OCI-LY1 (cell line): ENCODE measurements around the gene EXOC7.

Experiments used
- H2AFZ ChIP-seq: fragments of 200-600 bp; sonication (generic), shearing (Covaris generic); 2 replicates; pipeline ENCODE4 v1.6.0; 2014; ENCODE audit warnings: antibody characterized with exemption, mild to moderate bottlenecking, low read length
- H3F3A ChIP-seq: fragments of 200-600 bp; sonication (generic), shearing (Covaris generic); 2 replicates; pipeline ENCODE4 v1.6.0; 2014; ENCODE audit warnings: mild to moderate bottlenecking, antibody characterized with exemption, low read length, moderate library complexity; ENCODE audit not compliant: insufficient read depth
- H3K27ac ChIP-seq: fragments of 200-600 bp; sonication (generic); 2 replicates; pipeline ENCODE4 v1.5.1; 2014; ENCODE audit warnings: low read length, mixed run types, mild to moderate bottlenecking, low read depth; ENCODE audit not compliant: poor library complexity, severe bottlenecking
- H3K27me3 ChIP-seq: fragments of 200-600 bp; sonication (generic); 2 replicates; pipeline ENCODE4 v1.6.0; 2014; ENCODE audit warnings: antibody characterized with exemption, mild to moderate bottlenecking, low read length, moderate library complexity; ENCODE audit not compliant: insufficient read depth
- H3K36me3 ChIP-seq: fragments of 200-600 bp; sonication (generic); 2 replicates; pipeline ENCODE4 v1.6.1; 2014; ENCODE audit warnings: mild to moderate bottlenecking, antibody characterized with exemption, low read length, moderate library complexity, mixed read lengths; ENCODE audit not compliant: insufficient read depth
- H3K4me1 ChIP-seq: fragments of 200-600 bp; sonication (generic); 2 replicates; pipeline ENCODE4 v1.5.1; 2014; ENCODE audit warnings: mild to moderate bottlenecking, low read length, moderate library complexity; ENCODE audit not compliant: insufficient read depth, severe bottlenecking
- H3K4me2 ChIP-seq: fragments of 200-600 bp; sonication (generic), shearing (Covaris generic); 2 replicates; pipeline ENCODE4 v1.6.1; 2014; ENCODE audit warnings: low read length
- H3K4me3 ChIP-seq: fragments of 200-600 bp; sonication (generic); 2 replicates; pipeline ENCODE4 v1.5.1; 2014; ENCODE audit warnings: low read length, low read depth, mild to moderate bottlenecking, mixed read lengths; ENCODE audit not compliant: poor library complexity, severe bottlenecking
- H3K79me2 ChIP-seq: fragments of 200-600 bp; shearing (Covaris generic); 2 replicates; pipeline ENCODE4 v1.6.1; 2016; ENCODE audit warnings: mixed run types, low read length, mixed read lengths; ENCODE audit not compliant: insufficient read depth
- H3K9ac ChIP-seq: fragments of 200-600 bp; sonication (generic), shearing (Covaris generic); 2 replicates; pipeline ENCODE4 v1.6.1; 2014; ENCODE audit warnings: mild to moderate bottlenecking, low read length, mixed read lengths
- H3K9me2 ChIP-seq: fragments of 200-600 bp; sonication (generic), shearing (Covaris generic); 2 replicates; pipeline ENCODE4 v1.6.1; 2014; ENCODE audit warnings: low read depth, mild to moderate bottlenecking, low read length, mixed read lengths
- H3K9me3 ChIP-seq: fragments of 200-600 bp; shearing (Covaris generic); 2 replicates; pipeline ENCODE4 v1.6.1; 2014; ENCODE audit warnings: low read length, mixed read lengths
- H4K20me1 ChIP-seq: fragments of 200-600 bp; sonication (generic), shearing (Covaris generic); 2 replicates; pipeline ENCODE4 v1.6.0; 2016; ENCODE audit warnings: mild to moderate bottlenecking, low read length; ENCODE audit not compliant: insufficient read depth
- EZH2 ChIP-seq: fragments of 200-600 bp; sonication (generic), shearing (Covaris generic); IDR thresholded peaks from 2 replicates; pipeline ENCODE4 v1.8.0; 2017; ENCODE audit warnings: borderline replicate concordance, mixed run types, mild to moderate bottlenecking, antibody characterized with exemption, low read length, moderate library complexity, mixed read lengths
- TF ChIP-seq, protein P1 (sequence below): fragments of 200-600 bp; sonication (generic), shearing (Covaris generic); IDR thresholded peaks from 2 replicates; pipeline ENCODE4 v1.5.1; 2017; ENCODE audit warnings: mild to moderate bottlenecking, antibody characterized with exemption, low read length, moderate library complexity, mixed read lengths

EXOC7 gene

DNA sequence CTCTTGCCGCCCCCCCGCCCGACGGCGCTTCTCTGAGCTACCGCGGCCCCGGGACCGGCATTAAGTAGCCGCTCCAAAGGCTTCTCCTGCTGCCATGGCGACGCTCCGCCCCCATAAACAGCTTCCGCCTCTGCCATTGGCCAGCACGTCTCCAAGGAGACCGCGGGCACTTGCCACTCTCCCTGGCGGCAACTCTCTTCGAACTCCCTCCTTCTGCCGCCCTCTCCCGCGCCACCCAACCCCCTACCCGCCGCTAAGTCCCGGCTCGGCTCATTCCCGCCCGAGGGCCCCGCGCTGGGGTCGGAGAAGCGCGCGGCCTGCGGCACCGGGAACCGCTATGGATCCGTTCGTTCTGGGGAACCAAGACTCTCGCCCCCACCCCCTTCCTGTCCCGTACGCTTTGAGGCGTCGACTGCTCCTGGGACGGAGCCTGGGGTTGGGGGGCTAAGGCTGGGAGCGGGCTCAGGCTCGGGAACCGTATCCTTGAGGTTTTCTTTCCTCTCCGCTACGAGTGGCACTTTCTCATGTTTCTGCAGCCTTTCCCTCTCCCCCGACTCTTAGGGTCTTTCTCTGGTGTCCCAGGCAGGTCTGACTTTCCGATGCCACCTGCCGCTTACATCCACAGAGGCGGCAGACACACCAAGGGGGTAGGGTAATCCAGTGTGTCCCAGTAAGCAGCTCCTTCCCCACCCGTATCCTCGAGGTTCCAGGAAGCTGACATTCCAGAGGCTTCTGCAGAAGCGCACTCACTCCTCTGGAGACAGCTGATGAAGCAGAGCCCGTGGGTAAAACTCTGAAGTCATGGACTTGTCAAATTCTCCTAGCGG is 37.8 kb upstream of the EXOC7 start, which contains the start of gene FOXJ1:
Gene FOXJ1, minus strand, starts transcription at position 34 of the 827 bp plus-strand sequence. CDS start 850 bp downstream, outside the sequence.
- Histone ChIP-seq H3K9me2 (no peaks in the 10 kb centered on the region), H3K4me3 (peak within 1 kb of the TSS; percentile 43), H2AFZ (no peak within 1 kb of the TSS), H4K20me1 (no peaks in the 10 kb centered on the region), H3K27ac (no peak within 1 kb of the TSS), H3K27me3 (peaks cover 6% of the 10 kb centered on the region; the same call in 1 of the 2 replicates), H3K9ac (no peak within 1 kb of the TSS), H3K4me2 (peak within 1 kb of the TSS; percentile 48), H3F3A (no peaks in the 10 kb centered on the region), H3K9me3 (no peaks in the 10 kb centered on the region), H3K4me1 (peaks cover 18% of the 10 kb centered on the region), H3K79me2 (no peaks in the 10 kb centered on the region), H3K36me3 (no peaks in the 10 kb centered on the region)
- TF ChIP-seq, protein P1, sequence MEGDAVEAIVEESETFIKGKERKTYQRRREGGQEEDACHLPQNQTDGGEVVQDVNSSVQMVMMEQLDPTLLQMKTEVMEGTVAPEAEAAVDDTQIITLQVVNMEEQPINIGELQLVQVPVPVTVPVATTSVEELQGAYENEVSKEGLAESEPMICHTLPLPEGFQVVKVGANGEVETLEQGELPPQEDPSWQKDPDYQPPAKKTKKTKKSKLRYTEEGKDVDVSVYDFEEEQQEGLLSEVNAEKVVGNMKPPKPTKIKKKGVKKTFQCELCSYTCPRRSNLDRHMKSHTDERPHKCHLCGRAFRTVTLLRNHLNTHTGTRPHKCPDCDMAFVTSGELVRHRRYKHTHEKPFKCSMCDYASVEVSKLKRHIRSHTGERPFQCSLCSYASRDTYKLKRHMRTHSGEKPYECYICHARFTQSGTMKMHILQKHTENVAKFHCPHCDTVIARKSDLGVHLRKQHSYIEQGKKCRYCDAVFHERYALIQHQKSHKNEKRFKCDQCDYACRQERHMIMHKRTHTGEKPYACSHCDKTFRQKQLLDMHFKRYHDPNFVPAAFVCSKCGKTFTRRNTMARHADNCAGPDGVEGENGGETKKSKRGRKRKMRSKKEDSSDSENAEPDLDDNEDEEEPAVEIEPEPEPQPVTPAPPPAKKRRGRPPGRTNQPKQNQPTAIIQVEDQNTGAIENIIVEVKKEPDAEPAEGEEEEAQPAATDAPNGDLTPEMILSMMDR: no peak
- TF ChIP-seq EZH2: no peak

DNA sequence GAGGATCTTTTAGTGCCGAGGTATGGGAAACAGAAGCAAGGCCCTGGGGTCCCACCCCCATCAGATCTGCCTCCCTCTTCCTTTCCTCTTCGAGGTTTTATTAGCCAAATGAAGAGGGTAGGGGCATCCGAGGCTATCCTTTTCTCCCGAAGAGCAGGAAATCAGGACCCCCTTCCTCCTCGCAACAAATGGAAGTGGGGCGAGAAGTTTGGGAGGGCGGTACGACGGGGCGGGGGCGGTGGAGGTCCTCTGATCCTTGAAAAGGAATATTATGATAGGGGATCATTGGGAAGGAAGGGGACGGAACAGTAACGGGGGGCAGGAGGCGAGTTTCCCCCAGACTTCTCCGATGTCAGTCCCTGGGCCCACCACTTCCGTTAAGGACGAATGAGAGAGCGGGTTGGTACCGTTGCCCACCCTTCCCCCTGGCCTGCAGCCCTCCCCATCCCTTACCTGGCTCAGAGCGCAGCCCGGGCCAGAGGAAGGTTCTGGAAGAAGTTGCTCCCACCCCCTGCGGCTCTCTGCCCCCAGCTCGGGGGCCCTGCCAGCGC is 37.1 kb upstream of the EXOC7 start:
- TF ChIP-seq, protein P1: no peak
- TF ChIP-seq EZH2: no peak
- H3K79me2 ChIP-seq: no peaks in the 10 kb centered on the region
- no peaks in the 10 kb centered on the region for H3K36me3 ChIP-seq
- no peaks in the 10 kb centered on the region for H3K9me2 ChIP-seq
- H4K20me1 ChIP-seq: no peaks in the 10 kb centered on the region
- no peaks in the 10 kb centered on the region for H3F3A ChIP-seq
- peak overlapping the region; percentile 48 for H3K4me2 ChIP-seq
- no peak overlapping the region for H2AFZ ChIP-seq
- no peak overlapping the region for H3K4me3 ChIP-seq
- H3K4me1 ChIP-seq: peaks cover 13% of the 10 kb centered on the region
- H3K27me3 ChIP-seq: peaks cover 6% of the 10 kb centered on the region; the same call in 1 of the 2 replicates
- H3K9me3 ChIP-seq: no peaks in the 10 kb centered on the region
- no peak overlapping the region for H3K9ac ChIP-seq
- no peak overlapping the region for H3K27ac ChIP-seq

DNA sequence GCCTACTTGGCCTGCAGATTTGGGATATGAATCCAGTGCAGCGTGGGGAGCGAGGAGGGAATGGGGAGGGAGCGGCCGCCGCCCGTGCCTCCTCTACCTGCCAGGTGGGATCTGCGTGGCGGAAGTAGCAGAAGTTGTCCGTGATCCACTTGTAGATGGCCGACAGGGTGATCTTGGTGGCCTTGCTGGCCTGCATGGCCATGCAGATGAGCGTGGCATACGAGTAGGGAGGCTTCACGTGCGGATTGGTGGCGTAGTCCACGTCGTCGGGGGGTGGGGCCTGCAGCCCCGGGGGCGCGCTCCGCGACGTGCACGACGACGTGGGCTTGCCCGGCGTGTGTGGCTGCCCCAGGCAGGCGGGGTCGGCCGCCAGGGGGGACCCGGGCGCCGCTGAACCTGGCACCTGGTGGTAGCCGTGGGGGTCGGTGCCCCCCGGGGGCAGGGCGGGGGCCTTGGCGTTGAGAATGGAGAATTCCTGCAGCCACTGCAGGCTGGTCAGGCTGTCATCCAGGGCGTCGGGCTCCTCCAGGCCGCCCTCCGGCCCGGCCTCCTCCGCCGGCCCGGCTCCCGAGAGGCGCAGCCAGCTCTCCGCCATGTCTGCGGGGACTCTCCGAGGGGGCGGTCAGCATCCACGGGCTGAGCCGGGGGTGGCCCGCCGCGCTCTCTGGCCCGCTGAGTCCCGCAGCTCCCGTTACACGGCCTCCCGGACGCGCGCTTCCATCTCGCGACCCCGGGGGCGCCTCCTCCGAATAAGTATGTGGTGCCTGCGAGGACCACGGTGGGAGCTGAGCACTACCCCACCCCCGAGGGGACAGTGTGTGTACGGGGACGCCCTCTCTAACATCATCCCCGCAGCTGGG is 36.4 kb upstream of the EXOC7 start:
- Histone ChIP-seq H3K4me2 (no peak overlapping the region), H4K20me1 (no peaks in the 10 kb centered on the region), H3K9ac (no peak overlapping the region), H2AFZ (no peak overlapping the region), H3K4me1 (peaks cover 5% of the 10 kb centered on the region), H3F3A (no peaks in the 10 kb centered on the region), H3K36me3 (no peaks in the 10 kb centered on the region), H3K27me3 (peaks cover 5% of the 10 kb centered on the region; the same call in 1 of the 2 replicates), H3K27ac (no peak overlapping the region), H3K4me3 (no peak overlapping the region), H3K9me2 (no peaks in the 10 kb centered on the region), H3K79me2 (no peaks in the 10 kb centered on the region), H3K9me3 (no peaks in the 10 kb centered on the region)
- TF ChIP-seq, protein P1: no peak
- no peak for TF ChIP-seq EZH2
